ENCODE results near the gene SRGN. TPM values are rescaled to one million over a fixed set of nuclear protein-coding genes. Genes with fewer than 3 reads are reported as not detected.

SRGN gene
- polyA plus RNA-seq, 1 experiment, result 83.5 TPM

- no peak overlapping the region for H3K4me3 ChIP-seq (ENCODE audit: low read depth, low read length)
Measured at GRCh38 chr10:69061305-69062161, 26.4 kb upstream of the SRGN start.

GRCh38 chr10:69062901-69063300, 25.0 kb upstream of the SRGN start:
- no peak for TF ChIP-seq CTCF (IDR thresholded peaks at IDR 0.05; ENCODE audit: insufficient read depth, low read depth, low read length)
- CTCF ChIA-PET, result interaction anchor here (0.7 kb wide), 1 partner anchor 20 kb away, joined by 3 read pairs; no protein-coding TSS in a partner anchor
- H3K27me3 ChIP-seq (ENCODE audit: control insufficient read depth, insufficient read depth, low read length), result no peaks in the 10 kb centered on the region
- no peak overlapping the region for H3K4me3 ChIP-seq (ENCODE audit: low read depth, low read length)
- POLR2A ChIA-PET, result no interaction called here
- DNase-seq (ENCODE audit: low read depth), result no peak
- no peaks in the 10 kb centered on the region for H3K36me3 ChIP-seq (ENCODE audit: control insufficient read depth, insufficient read depth, low read length)

More at GRCh38 chr10:69061305-69062161, 26.4 kb upstream of the SRGN start:
- H3K27me3 ChIP-seq (ENCODE audit: control insufficient read depth, insufficient read depth, low read length), result no peaks in the 10 kb centered on the region
- ChIA-PET POLR2A (no interaction called here), CTCF (interaction anchor here (1.0 kb wide), 1 partner anchor 31 kb away, joined by 4 read pairs; no protein-coding TSS in a partner anchor)
- DNase-seq (ENCODE audit: low read depth), result peak; percentile 78
- no peaks in the 10 kb centered on the region for H3K36me3 ChIP-seq (ENCODE audit: control insufficient read depth, insufficient read depth, low read length)
- no peak for TF ChIP-seq CTCF (IDR thresholded peaks at IDR 0.05; ENCODE audit: insufficient read depth, low read depth, low read length)

- TF ChIP-seq CTCF (IDR thresholded peaks at IDR 0.05; ENCODE audit: insufficient read depth, low read depth, low read length), result no peak
- DNase-seq (ENCODE audit: low read depth), result no peak
- H3K36me3 ChIP-seq (ENCODE audit: control insufficient read depth, insufficient read depth, low read length), result no peaks in the 10 kb centered on the region
- no peak overlapping the region for H3K4me3 ChIP-seq (ENCODE audit: low read depth, low read length)
- ChIA-PET POLR2A (no interaction called here), CTCF (interaction anchor here (0.6 to 1.5 kb wide), 3 partner anchors 13 to 62 kb away, joined by 3 to 5 read pairs (median 3); no protein-coding TSS in a partner anchor)
- H3K27me3 ChIP-seq (ENCODE audit: control insufficient read depth, insufficient read depth, low read length), result no peaks in the 10 kb centered on the region
Measured at GRCh38 chr10:69064762-69065328, 23.1 kb upstream of the SRGN start.

GRCh38 chr10:69065406-69066361, 22.2 kb upstream of the SRGN start:
- Histone ChIP-seq H3K4me3 (ENCODE audit: low read depth, low read length) (no peak overlapping the region), H3K27me3 (ENCODE audit: control insufficient read depth, insufficient read depth, low read length) (no peaks in the 10 kb centered on the region), H3K36me3 (ENCODE audit: control insufficient read depth, insufficient read depth, low read length) (no peaks in the 10 kb centered on the region)
- ChIA-PET CTCF (interaction anchor here (1.1 to 1.5 kb wide), 2 partner anchors 12 to 57 kb away, joined by 3 to 5 read pairs; no protein-coding TSS in a partner anchor), POLR2A (no interaction called here)
- no peak for TF ChIP-seq CTCF (IDR thresholded peaks at IDR 0.05; ENCODE audit: insufficient read depth, low read depth, low read length)
- DNase-seq (ENCODE audit: low read depth), result no peak
